Endothelial cell of umbilical vein (primary cell): ENCODE measurements around the gene EVI5. TPM values are rescaled to one million over a fixed set of nuclear protein-coding genes. Genes with fewer than 3 reads are reported as not detected.

ENCODE experiments used
- BruUV-seq: library from RNA; stranded (reverse); fragments of 400-500 nt; replicated peaks from 2 replicates; lab custom pipeline; 2021; lab: Mats Ljungman, UMichigan
- CTCF ChIA-PET: fragments of 300-600, 350-600 bp; sonication (Branson Sonifier 250); formaldehyde crosslinking; loops from one replicate; lab custom pipeline; 2021; ENCODE audit warnings: antibody characterized with exemption, inconsistent platforms; lab: Charles Lee
- POLR2A ChIA-PET: fragments of 300-600, 350-600 bp; sonication (Branson Sonifier 250); formaldehyde crosslinking; loops from one replicate; lab custom pipeline; 2021; ENCODE audit warnings: antibody characterized with exemption, inconsistent platforms; lab: Charles Lee
- DNase-seq: peaks from one replicate; pipeline ENCODE4 v3.0.0-alpha.2; 2011; ENCODE audit warnings: low read depth, low spot score
- FAIRE-seq: peaks from 2 replicates; lab custom pipeline; 2011; peaks lifted over from hg19 to GRCh38; lab: Jason Lieb, UNC
- H2AFZ ChIP-seq: 2 replicates; pipeline ENCODE4 v1.6.0; 2012; ENCODE audit warnings: low read depth, low read length, control low read depth, inconsistent platforms
- H3K27ac ChIP-seq: 2 replicates; pipeline ENCODE4 v1.5.1; 2011; ENCODE audit warnings: low read depth, mild to moderate bottlenecking, control low read depth, low read length, moderate library complexity; ENCODE audit not compliant: insufficient read depth
- H3K27me3 ChIP-seq, 2 experiments: 2 replicates each; pipeline versions ENCODE4 v1.6.0 to v1.6.1; 2011; ENCODE audit warnings: low read length in 2 of 2, mixed read lengths in 1 of 2; ENCODE audit not compliant: control insufficient read depth in 2 of 2, insufficient read depth in 2 of 2
- H3K36me3 ChIP-seq, 2 experiments: 2 replicates in 1 of 2; 3 replicates in 1 of 2; pipeline ENCODE4 v1.5.1; 2011; ENCODE audit warnings: low read length in 2 of 2, mild to moderate bottlenecking in 1 of 2, moderate library complexity in 1 of 2; ENCODE audit not compliant: control insufficient read depth in 2 of 2, insufficient read depth in 2 of 2; ENCODE audit errors: extremely low read depth in 1 of 2
- H3K4me1 ChIP-seq: 3 replicates; pipeline ENCODE4 v1.5.1; 2011; ENCODE audit warnings: mild to moderate bottlenecking, low read length; ENCODE audit not compliant: control insufficient read depth, insufficient read depth; ENCODE audit errors: extremely low read depth
- H3K4me2 ChIP-seq: 2 replicates; pipeline ENCODE4 v1.6.1; 2011; ENCODE audit warnings: low read length, control low read depth, mixed read lengths; ENCODE audit not compliant: insufficient read depth
- H3K4me3 ChIP-seq, 3 experiments: fragments of 200-600 bp in 1 of 3; sonication (generic), shearing (Covaris generic) in 1 of 3; replicated peaks in 1 of 3; 2 replicates each; pipeline ENCODE4 v1.5.1; 2011 to 2016; ENCODE audit warnings: control low read depth in 3 of 3, low read length in 3 of 3, mild to moderate bottlenecking in 2 of 3, inconsistent platforms in 1 of 3, low read depth in 1 of 3, moderate library complexity in 1 of 3; ENCODE audit not compliant: insufficient read depth in 1 of 3
- H3K79me2 ChIP-seq: 2 replicates; pipeline ENCODE4 v1.6.0; 2012; ENCODE audit warnings: low read length, inconsistent platforms; ENCODE audit not compliant: control insufficient read depth, insufficient read depth
- H3K9ac ChIP-seq: replicated peaks from 2 replicates; pipeline ENCODE3; 2011; ENCODE audit warnings: low read length, control low read depth; ENCODE audit not compliant: insufficient read depth; ENCODE audit errors: extremely low read depth
- H3K9me1 ChIP-seq: replicated peaks from 3 replicates; pipeline ENCODE4 v1.6.0; 2011; ENCODE audit warnings: mild to moderate bottlenecking, low read length; ENCODE audit not compliant: control insufficient read depth, insufficient read depth; ENCODE audit errors: extremely low read depth
- H3K9me3 ChIP-seq: replicated peaks from 2 replicates; pipeline ENCODE4 v1.5.1; 2012; ENCODE audit warnings: low read length, inconsistent platforms; ENCODE audit not compliant: control insufficient read depth, insufficient read depth
- H4K20me1 ChIP-seq: replicated peaks from 2 replicates; pipeline ENCODE3; 2011; ENCODE audit warnings: mild to moderate bottlenecking, low read length; ENCODE audit not compliant: control insufficient read depth, insufficient read depth; ENCODE audit errors: extremely low read depth
- EZH2 ChIP-seq: IDR thresholded peaks from 2 replicates; pipeline ENCODE4 v1.6.1; 2012; ENCODE audit warnings: borderline replicate concordance, low read depth, mild to moderate bottlenecking, moderate library complexity, low read length, inconsistent platforms; ENCODE audit not compliant: severe bottlenecking
- FOS ChIP-seq: IDR thresholded peaks from 2 replicates; pipeline ENCODE4 v1.6.1; 2011; ENCODE audit warnings: mild to moderate bottlenecking, low read length, moderate library complexity, borderline replicate concordance; ENCODE audit not compliant: insufficient read depth
- GATA2 ChIP-seq: IDR thresholded peaks from 2 replicates; pipeline ENCODE4 v1.7.0; 2011; ENCODE audit warnings: low read depth, mild to moderate bottlenecking, moderate library complexity, mixed read lengths, low read length; ENCODE audit not compliant: insufficient read length, insufficient read depth
- JUN ChIP-seq: IDR thresholded peaks from 2 replicates; pipeline ENCODE4 v1.6.1; 2011; ENCODE audit warnings: borderline replicate concordance, low read depth; ENCODE audit not compliant: insufficient read length, insufficient read depth
- MYC ChIP-seq: IDR thresholded peaks from one replicate; pipeline ENCODE4 v1.6.1; 2011; ENCODE audit warnings: mild to moderate bottlenecking, low read depth, low read length
- POLR2A ChIP-seq: IDR thresholded peaks from 2 replicates; pipeline ENCODE4 v1.6.1; 2012; ENCODE audit warnings: low read depth, mild to moderate bottlenecking, control low read depth, low read length
- POLR2AphosphoS5 ChIP-seq: IDR thresholded peaks from 2 replicates; pipeline ENCODE4 v1.6.1; 2012; ENCODE audit warnings: low read depth, mild to moderate bottlenecking, control low read depth, low read length, moderate library complexity; ENCODE audit not compliant: insufficient read depth
- dilution Hi-C: fragments of 300-500 bp; cut with MboI; formaldehyde crosslinking; loops from one replicate; pipeline ENCODE4 v1.15.0; 2019; ENCODE audit warnings: low sequenced_read_pairs; ENCODE audit not compliant: extremely low pct_ligation_motif_present
- intact Hi-C: fragments of 100-400 bp; cut with micrococcal nuclease; formaldehyde crosslinking; loops from one replicate; pipeline ENCODE4 v1.10.0; 2022
- polyA plus RNA-seq, 4 experiments: library from polyadenylated mRNA; depleted of rRNA in 3 of 4; stranded (reverse) in 3 of 4; unstranded in 1 of 4; fragments of >200 nt; gene quantifications; 2 replicates each; pipeline versions ENCODE4 v1.2.1 to v1.2.3, GENCODE V29; 2011 to 2012; ENCODE audit warnings: missing spikeins in 1 of 4
- total RNA-seq: library from RNA; stranded (reverse); gene quantifications from 2 replicates; pipeline ENCODE4 v1.2.3, GENCODE V29; 2021
- TF ChIP-seq, protein P1 (sequence below): IDR thresholded peaks from 2 replicates; pipeline ENCODE4 v1.6.1; 2011; ENCODE audit not compliant: insufficient read depth, insufficient read length
- TF ChIP-seq, protein P2 (sequence below), 2 donors: IDR thresholded peaks; 1 replicate in 1 of 2; 2 replicates in 1 of 2; pipeline ENCODE4 v1.5.1; 2011; ENCODE audit warnings: low read length in 2 of 2, mild to moderate bottlenecking in 2 of 2, moderate library complexity in 2 of 2, control low read depth in 1 of 2, inconsistent platforms in 1 of 2, low read depth in 1 of 2; ENCODE audit not compliant: insufficient read depth in 1 of 2; ENCODE audit errors: extremely low read depth in 1 of 2

EVI5 gene
- total and polyA plus RNA-seq, 2 donors (not counting 3 experiments of a cell fraction or from before 2014, with no cell fraction given): 5.0 to 26.2 TPM

DNA sequence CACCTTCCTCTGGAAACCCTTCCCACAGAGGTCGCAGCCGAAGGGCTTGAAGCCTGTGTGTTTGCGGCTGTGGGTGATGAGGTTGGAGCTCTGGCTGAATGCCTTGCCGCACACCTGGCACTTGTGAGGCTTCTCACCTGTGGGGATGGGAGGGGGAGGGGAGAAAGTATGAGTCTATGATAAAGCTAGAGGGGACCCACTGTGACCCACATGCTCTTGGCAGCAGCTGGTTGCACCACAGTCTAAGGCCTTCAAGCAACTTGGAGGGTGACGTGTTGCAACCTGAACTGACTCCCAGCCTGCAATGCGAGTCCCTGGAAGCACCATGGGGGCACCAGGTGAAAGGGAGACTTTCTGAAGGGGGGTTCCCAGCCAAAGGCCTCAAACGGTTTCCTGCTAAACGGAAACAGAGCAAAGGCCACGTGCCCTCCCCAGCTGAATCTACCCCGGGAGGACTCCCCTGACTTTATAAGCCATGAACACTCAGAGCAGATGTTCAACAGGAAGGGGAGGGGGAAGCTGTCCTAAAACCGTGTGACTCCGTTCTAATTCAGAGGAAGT is 308.8 kb downstream of the EVI5 start:
- no TSS peak for BruUV-seq
- H3K9me3 ChIP-seq: no peaks in the 10 kb centered on the region
- intact Hi-C loops (no loop called here), dilution Hi-C loops (no loop called here)
- no peak overlapping the region for H2AFZ ChIP-seq
- peaks cover 5% of the 10 kb centered on the region for H3K4me1 ChIP-seq
- no peaks in the 10 kb centered on the region for H3K9me1 ChIP-seq
- CTCF ChIA-PET: no interaction called here
- no peak for TF ChIP-seq MYC
- TF ChIP-seq, protein P1, sequence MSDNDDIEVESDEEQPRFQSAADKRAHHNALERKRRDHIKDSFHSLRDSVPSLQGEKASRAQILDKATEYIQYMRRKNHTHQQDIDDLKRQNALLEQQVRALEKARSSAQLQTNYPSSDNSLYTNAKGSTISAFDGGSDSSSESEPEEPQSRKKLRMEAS: no peak
- POLR2A ChIA-PET: no interaction called here
- FAIRE-seq: no peak
- DNase-seq: no peak
- no peak overlapping the region for H3K27ac ChIP-seq
- no peaks in the 10 kb centered on the region for H3K79me2 ChIP-seq
- H3K4me3 ChIP-seq: no peak overlapping the region
- H4K20me1 ChIP-seq: no peaks in the 10 kb centered on the region
- H3K9ac ChIP-seq: no peak overlapping the region
- H3K36me3 ChIP-seq: no peaks in the 10 kb centered on the region
- no peak overlapping the region for H3K4me2 ChIP-seq
- peaks cover 40 to 50% of the 10 kb centered on the region in 2 experiments for H3K27me3 ChIP-seq

DNA sequence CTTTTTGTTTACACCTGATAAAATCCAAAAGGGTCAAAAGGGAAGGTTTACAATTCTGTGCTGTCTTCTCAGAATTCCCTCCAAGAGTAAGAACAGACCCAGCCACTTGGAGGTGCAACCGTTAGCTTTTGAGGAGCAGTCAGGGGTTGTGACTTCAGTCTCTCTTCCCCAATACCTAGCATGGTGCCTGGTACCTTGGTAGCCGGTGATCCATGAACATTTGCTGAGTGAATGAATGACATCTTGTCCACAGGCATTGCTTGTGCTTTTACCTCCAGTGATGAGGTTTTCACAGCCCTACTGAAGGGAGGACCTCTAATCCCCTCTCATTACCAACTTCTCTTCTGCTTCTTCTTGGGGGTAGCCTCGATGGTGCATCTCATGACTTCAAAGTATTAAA is 309.9 kb downstream of the EVI5 start:
- no peak overlapping the region for H3K4me3 ChIP-seq
- dilution Hi-C loops (no loop called here), intact Hi-C loops (no loop called here)
- no peaks in the 10 kb centered on the region for H3K4me1 ChIP-seq
- H3K27me3 ChIP-seq: peaks cover 31 to 39% of the 10 kb centered on the region in 2 experiments
- POLR2A ChIA-PET: no interaction called here
- no peak for FAIRE-seq
- no peak for DNase-seq
- BruUV-seq: no TSS peak
- TF ChIP-seq, protein P1: no peak
- no peak for TF ChIP-seq JUN
- no peak for TF ChIP-seq MYC
- TF ChIP-seq, protein P2, sequence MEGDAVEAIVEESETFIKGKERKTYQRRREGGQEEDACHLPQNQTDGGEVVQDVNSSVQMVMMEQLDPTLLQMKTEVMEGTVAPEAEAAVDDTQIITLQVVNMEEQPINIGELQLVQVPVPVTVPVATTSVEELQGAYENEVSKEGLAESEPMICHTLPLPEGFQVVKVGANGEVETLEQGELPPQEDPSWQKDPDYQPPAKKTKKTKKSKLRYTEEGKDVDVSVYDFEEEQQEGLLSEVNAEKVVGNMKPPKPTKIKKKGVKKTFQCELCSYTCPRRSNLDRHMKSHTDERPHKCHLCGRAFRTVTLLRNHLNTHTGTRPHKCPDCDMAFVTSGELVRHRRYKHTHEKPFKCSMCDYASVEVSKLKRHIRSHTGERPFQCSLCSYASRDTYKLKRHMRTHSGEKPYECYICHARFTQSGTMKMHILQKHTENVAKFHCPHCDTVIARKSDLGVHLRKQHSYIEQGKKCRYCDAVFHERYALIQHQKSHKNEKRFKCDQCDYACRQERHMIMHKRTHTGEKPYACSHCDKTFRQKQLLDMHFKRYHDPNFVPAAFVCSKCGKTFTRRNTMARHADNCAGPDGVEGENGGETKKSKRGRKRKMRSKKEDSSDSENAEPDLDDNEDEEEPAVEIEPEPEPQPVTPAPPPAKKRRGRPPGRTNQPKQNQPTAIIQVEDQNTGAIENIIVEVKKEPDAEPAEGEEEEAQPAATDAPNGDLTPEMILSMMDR (IDR thresholded peaks at IDR 0.05; ENCODE audit: extremely low read depth in 1 of 2, insufficient read depth in 1 of 2, low read depth in 1 of 2, low read length in 2 of 2): no peak
- TF ChIP-seq EZH2: no peak
- no peak for TF ChIP-seq GATA2
- no peak for TF ChIP-seq FOS
- no peak for TF ChIP-seq POLR2AphosphoS5
- no peak for TF ChIP-seq POLR2A
- H3K4me2 ChIP-seq: no peak overlapping the region
- no peak overlapping the region for H3K27ac ChIP-seq
- H3K9me3 ChIP-seq: no peaks in the 10 kb centered on the region
- CTCF ChIA-PET: interaction anchor here (1.2 kb wide), 1 partner anchor 165 kb away, joined by 6 read pairs; no protein-coding TSS in a partner anchor
- no peak overlapping the region for H2AFZ ChIP-seq
- no peaks in the 10 kb centered on the region for H4K20me1 ChIP-seq
- H3K9ac ChIP-seq: no peak overlapping the region
- no peaks in the 10 kb centered on the region for H3K36me3 ChIP-seq
- no peaks in the 10 kb centered on the region for H3K9me1 ChIP-seq
- no peaks in the 10 kb centered on the region for H3K79me2 ChIP-seq
